ENCODE measurements around the gene SNAPC4.

GRCh38 chr9:136395020-136395340 is 5.0 kb downstream of the SNAPC4 start:
- TF ChIP-seq CTCF (IDR thresholded peaks at IDR 0.05): no peak
- TF ChIP-seq POLR2A (IDR thresholded peaks at IDR 0.05): no peak

Data from heart left ventricle (tissue), 13 donors.